Keratinocyte (primary cell): ENCODE data around the gene RDH5. TPM values are rescaled to one million over a fixed set of nuclear protein-coding genes. Genes with fewer than 3 reads are reported as not detected.

Experiments used
- DNase-seq: peaks from one replicate; pipeline ENCODE4 v3.0.0-alpha.2; 2011; ENCODE audit warnings: low read depth, missing footprints, low spot score
- FAIRE-seq: peaks from 2 replicates; lab custom pipeline; 2011; peaks lifted over from hg19 to GRCh38; lab: Jason Lieb, UNC
- H2AFZ ChIP-seq: 2 replicates; pipeline ENCODE4 v1.6.0; 2012; ENCODE audit warnings: low read length, control low read depth, inconsistent platforms; ENCODE audit not compliant: control insufficient read depth
- H3K27ac ChIP-seq: 2 replicates; pipeline ENCODE4 v1.5.1; 2011; ENCODE audit warnings: low read length; ENCODE audit not compliant: control insufficient read depth, insufficient read depth
- H3K27me3 ChIP-seq: 3 replicates; pipeline ENCODE4 v1.6.0; 2011; ENCODE audit warnings: low read length; ENCODE audit not compliant: control insufficient read depth, insufficient read depth; ENCODE audit errors: extremely low read depth
- H3K36me3 ChIP-seq, 2 experiments: 2 replicates in 1 of 2; 3 replicates in 1 of 2; pipeline ENCODE4 v1.5.1; 2011; ENCODE audit warnings: low read length in 2 of 2, mild to moderate bottlenecking in 1 of 2; ENCODE audit not compliant: control insufficient read depth in 2 of 2, insufficient read depth in 2 of 2; ENCODE audit errors: extremely low read depth in 1 of 2
- H3K4me1 ChIP-seq: 3 replicates; pipeline ENCODE4 v1.5.1; 2011; ENCODE audit warnings: low read length; ENCODE audit not compliant: control insufficient read depth, insufficient read depth; ENCODE audit errors: extremely low read depth
- H3K4me2 ChIP-seq: 3 replicates; pipeline ENCODE4 v1.6.0; 2011; ENCODE audit warnings: low read depth, low read length; ENCODE audit not compliant: control insufficient read depth, insufficient read depth; ENCODE audit errors: extremely low read depth
- H3K4me3 ChIP-seq, 3 experiments: fragments of 200-600 bp in 1 of 3; sonication (generic) in 1 of 3; 2 replicates in 2 of 3; 3 replicates in 1 of 3; pipeline ENCODE4 v1.5.1; 2011 to 2016; ENCODE audit warnings: low read length in 3 of 3, mild to moderate bottlenecking in 3 of 3, control low read depth in 2 of 3, inconsistent platforms in 1 of 3, low read depth in 1 of 3, mixed read lengths in 1 of 3, mixed run types in 1 of 3, moderate library complexity in 1 of 3; ENCODE audit not compliant: control insufficient read depth in 2 of 3, insufficient read depth in 2 of 3; ENCODE audit errors: extremely low read depth in 1 of 3
- H3K79me2 ChIP-seq: 2 replicates; pipeline ENCODE4 v1.6.0; 2012; ENCODE audit warnings: low read length; ENCODE audit not compliant: control insufficient read depth, insufficient read depth
- H3K9ac ChIP-seq: 3 replicates; pipeline ENCODE4 v1.6.0; 2011; ENCODE audit warnings: low read length; ENCODE audit not compliant: control insufficient read depth, insufficient read depth; ENCODE audit errors: extremely low read depth
- H3K9me1 ChIP-seq: 3 replicates; pipeline ENCODE4 v1.6.0; 2011; ENCODE audit warnings: low read length; ENCODE audit not compliant: control insufficient read depth, insufficient read depth; ENCODE audit errors: extremely low read depth
- H3K9me3 ChIP-seq: 2 replicates; pipeline ENCODE4 v1.5.1; 2012; ENCODE audit warnings: low read depth, low read length; ENCODE audit not compliant: control insufficient read depth
- H4K20me1 ChIP-seq: 3 replicates; pipeline ENCODE4 v1.6.0; 2011; ENCODE audit warnings: low read length; ENCODE audit not compliant: control insufficient read depth, insufficient read depth; ENCODE audit errors: extremely low read depth
- EZH2 ChIP-seq: IDR thresholded peaks from one replicate; pipeline ENCODE4 v1.6.1; 2012; ENCODE audit warnings: inconsistent platforms, mild to moderate bottlenecking, low read length, moderate library complexity
- dilution Hi-C: fragments of 300-500 bp; cut with MboI; formaldehyde crosslinking; loops from one replicate; pipeline ENCODE4 v1.7.0; 2020; ENCODE audit warnings: low sequenced_read_pairs; ENCODE audit not compliant: extremely low pct_ligation_motif_present
- polyA plus RNA-seq, 5 experiments: library from polyadenylated mRNA; depleted of rRNA in 3 of 5; stranded (reverse) in 3 of 5; stranded (forward) in 1 of 5; unstranded in 1 of 5; fragments of >200 nt; gene quantifications; 1 replicate in 1 of 5; 2 replicates in 3 of 5; 3 replicates in 1 of 5; pipeline versions ENCODE4 v1.2.1 to v1.2.3, GENCODE V29; 2011 to 2012; ENCODE audit warnings: missing spikeins in 2 of 5, low read depth in 1 of 5, low replicate concordance in 1 of 5
- TF ChIP-seq, protein P1 (sequence below), 3 experiments: IDR thresholded peaks in 1 of 3; conservative IDR thresholded peaks in 1 of 3; optimal IDR thresholded peaks in 1 of 3; 2 replicates in 2 of 3; 3 replicates in 1 of 3; pipeline versions ENCODE3 to v1.5.1; 2011; ENCODE audit warnings: low read length in 3 of 3, mild to moderate bottlenecking in 3 of 3, moderate library complexity in 2 of 3, control low read depth in 1 of 3, inconsistent platforms in 1 of 3; ENCODE audit not compliant: insufficient read depth in 2 of 3; ENCODE audit errors: extremely low read depth in 1 of 3

RDH5 gene
- polyA plus RNA-seq, 1 donor (not counting 4 experiments of a cell fraction or from before 2014, with no cell fraction given): 1.2 TPM

DNA sequence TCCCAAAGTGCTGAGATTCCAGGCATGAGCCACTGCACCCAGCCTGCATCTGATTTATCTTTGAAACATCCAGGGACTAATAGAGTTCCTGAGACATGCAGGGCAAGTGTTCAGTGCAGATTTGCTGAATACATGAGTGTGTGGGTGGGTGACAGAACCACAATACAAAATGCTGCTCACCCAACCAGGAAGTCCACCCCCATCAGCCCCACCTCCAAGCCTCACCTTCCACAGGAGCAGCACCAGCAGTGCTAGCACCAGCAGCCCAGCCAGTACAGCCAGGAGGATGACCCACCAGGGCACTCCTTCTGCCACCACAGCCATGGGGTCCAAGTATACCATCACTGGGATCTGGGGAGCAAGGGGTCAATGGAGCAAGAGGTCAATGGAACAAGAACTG lies 32.4 kb upstream of the RDH5 start:
- Histone ChIP-seq H3K4me3 (no peak overlapping the region), H2AFZ (no peak overlapping the region), H3K27ac (no peak overlapping the region), H3K9ac (no peak overlapping the region), H3K36me3 (no peaks in the 10 kb centered on the region), H3K4me2 (no peak overlapping the region), H3K79me2 (no peaks in the 10 kb centered on the region), H3K9me1 (no peaks in the 10 kb centered on the region), H3K27me3 (no peaks in the 10 kb centered on the region), H4K20me1 (no peaks in the 10 kb centered on the region), H3K4me1 (no peaks in the 10 kb centered on the region), H3K9me3 (no peaks in the 10 kb centered on the region)
- FAIRE-seq: no peak
- no peak for TF ChIP-seq EZH2
- TF ChIP-seq, protein P1, sequence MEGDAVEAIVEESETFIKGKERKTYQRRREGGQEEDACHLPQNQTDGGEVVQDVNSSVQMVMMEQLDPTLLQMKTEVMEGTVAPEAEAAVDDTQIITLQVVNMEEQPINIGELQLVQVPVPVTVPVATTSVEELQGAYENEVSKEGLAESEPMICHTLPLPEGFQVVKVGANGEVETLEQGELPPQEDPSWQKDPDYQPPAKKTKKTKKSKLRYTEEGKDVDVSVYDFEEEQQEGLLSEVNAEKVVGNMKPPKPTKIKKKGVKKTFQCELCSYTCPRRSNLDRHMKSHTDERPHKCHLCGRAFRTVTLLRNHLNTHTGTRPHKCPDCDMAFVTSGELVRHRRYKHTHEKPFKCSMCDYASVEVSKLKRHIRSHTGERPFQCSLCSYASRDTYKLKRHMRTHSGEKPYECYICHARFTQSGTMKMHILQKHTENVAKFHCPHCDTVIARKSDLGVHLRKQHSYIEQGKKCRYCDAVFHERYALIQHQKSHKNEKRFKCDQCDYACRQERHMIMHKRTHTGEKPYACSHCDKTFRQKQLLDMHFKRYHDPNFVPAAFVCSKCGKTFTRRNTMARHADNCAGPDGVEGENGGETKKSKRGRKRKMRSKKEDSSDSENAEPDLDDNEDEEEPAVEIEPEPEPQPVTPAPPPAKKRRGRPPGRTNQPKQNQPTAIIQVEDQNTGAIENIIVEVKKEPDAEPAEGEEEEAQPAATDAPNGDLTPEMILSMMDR (optimal IDR thresholded peaks at IDR 0.05 in 1 of 3, IDR thresholded peaks at IDR 0.05 in 1 of 3, conservative IDR thresholded peaks at IDR 0.05 in 1 of 3; ENCODE audit: extremely low read depth in 1 of 3, insufficient read depth in 2 of 3, low read length in 3 of 3): no peak
- dilution Hi-C loops: loop anchor here (5.0 kb wide), 1 partner anchor 35 kb away; the partner anchor contains the start of gene RDH5
- DNase-seq: no peak

DNA sequence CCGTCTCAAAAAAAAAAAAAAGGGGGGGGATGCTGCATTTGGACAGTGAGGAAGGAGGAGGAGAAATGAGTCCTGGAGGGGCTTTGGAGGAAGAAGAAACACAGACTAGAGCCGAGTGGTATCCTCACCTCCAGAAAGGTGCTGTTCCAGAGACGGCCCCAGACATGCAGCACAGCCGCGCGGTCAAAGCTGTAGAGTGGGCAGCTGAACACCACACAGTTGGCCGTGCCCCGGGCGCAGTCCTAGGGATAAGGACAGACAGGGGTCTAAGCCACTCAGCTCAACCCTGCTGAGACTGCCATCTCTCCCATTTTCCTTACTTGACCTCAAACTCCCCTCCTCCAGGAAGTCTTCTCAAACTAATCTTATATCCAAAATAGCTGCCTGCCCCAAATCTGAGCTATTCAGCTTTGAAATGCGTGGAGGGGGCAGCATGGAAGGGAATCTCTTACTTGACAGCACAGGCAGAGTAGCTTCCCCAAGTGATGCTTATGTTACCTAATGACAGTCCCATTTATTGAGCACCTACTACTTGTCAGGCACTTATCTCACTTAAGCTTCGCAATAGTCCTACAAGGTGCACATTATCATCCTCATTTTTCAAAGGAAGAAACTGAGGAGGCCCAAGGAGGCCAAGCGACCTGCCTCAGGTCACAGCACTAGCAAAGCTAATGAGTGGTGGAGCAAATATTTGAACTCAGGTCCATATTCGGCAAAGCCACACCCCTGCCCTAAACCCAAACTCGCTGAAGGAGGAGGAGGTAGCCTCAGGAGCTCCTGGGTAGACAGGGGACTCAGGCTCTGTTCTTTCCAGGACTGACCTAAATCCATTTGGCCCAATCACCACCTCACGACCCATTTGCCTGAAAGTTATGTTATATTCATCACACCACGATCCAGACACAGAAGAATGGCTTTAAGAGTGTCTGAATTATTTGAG lies 31.2 kb upstream of the RDH5 start:
- H3K9me3 ChIP-seq: no peaks in the 10 kb centered on the region
- DNase-seq (no peak), FAIRE-seq (no peak)
- H3K36me3 ChIP-seq: no peaks in the 10 kb centered on the region
- no peak overlapping the region for H3K4me2 ChIP-seq
- no peak overlapping the region for H3K27ac ChIP-seq
- H3K27me3 ChIP-seq: no peaks in the 10 kb centered on the region
- TF ChIP-seq, protein P1 (optimal IDR thresholded peaks at IDR 0.05 in 1 of 3, IDR thresholded peaks at IDR 0.05 in 1 of 3, conservative IDR thresholded peaks at IDR 0.05 in 1 of 3; ENCODE audit: extremely low read depth in 1 of 3, insufficient read depth in 2 of 3, low read length in 3 of 3): no peak
- TF ChIP-seq EZH2: no peak
- H3K9me1 ChIP-seq: no peaks in the 10 kb centered on the region
- no peaks in the 10 kb centered on the region for H3K4me1 ChIP-seq
- H3K9ac ChIP-seq: no peak overlapping the region
- no peak overlapping the region for H3K4me3 ChIP-seq
- dilution Hi-C loops: loop anchor here (5.0 kb wide), 1 partner anchor 33 kb away; the partner anchor contains the start of gene RDH5
- H2AFZ ChIP-seq: no peak overlapping the region
- H3K79me2 ChIP-seq: no peaks in the 10 kb centered on the region
- H4K20me1 ChIP-seq: no peaks in the 10 kb centered on the region
